KOPT-K1 (cell line): ENCODE measurements around the gene UNC93B1.
"Not testable (repeated sequence)": the region's sequence is repeated elsewhere in the genome, so short reads cannot be mapped to it uniquely, and the experiment has no call there.

Experiments used
- H3K27ac ChIP-seq: fragments of 200-600 bp; sonication (generic); 2 replicates; pipeline ENCODE4 v1.5.1; 2016; ENCODE audit warnings: antibody characterized with exemption, mild to moderate bottlenecking, low read depth, low read length; ENCODE audit not compliant: poor library complexity, severe bottlenecking
- H3K36me3 ChIP-seq: fragments of 200-600 bp; sonication (generic); 2 replicates; pipeline ENCODE4 v1.5.1; 2017; ENCODE audit warnings: antibody characterized with exemption, mild to moderate bottlenecking, low read length, moderate library complexity; ENCODE audit not compliant: insufficient read depth
- H3K9me3 ChIP-seq: fragments of 200-600 bp; sonication (generic); 2 replicates; pipeline ENCODE4 v1.5.1; 2017; ENCODE audit warnings: antibody characterized with exemption, low read length, mild to moderate bottlenecking; ENCODE audit not compliant: insufficient read depth, poor library complexity, severe bottlenecking

Gene UNC93B1

DNA sequence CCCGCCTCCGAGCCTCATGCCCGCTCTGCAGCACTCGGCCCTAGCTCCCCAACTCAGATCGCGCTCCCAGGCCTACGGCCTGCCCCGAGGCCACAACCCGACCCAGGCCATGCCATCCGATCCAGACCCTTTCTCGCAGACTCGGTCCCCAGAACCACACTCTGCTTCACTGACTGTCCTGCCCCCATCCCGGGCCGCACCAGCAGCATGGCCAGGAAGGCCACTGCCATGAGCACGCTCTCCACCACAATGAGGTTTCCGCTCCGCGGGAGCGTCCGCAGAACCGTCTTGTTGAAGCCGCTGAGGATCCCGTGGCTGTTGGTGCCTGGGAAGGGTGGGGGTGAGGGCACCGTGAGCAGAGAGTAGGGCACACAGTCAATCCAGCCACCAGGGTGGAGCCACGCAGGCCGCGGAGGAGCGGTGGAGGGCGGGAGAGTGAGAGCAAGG lies 6.4 kb downstream of the UNC93B1 start:
- Histone ChIP-seq H3K36me3 (no peaks in the 10 kb centered on the region), H3K27ac (no peak overlapping the region), H3K9me3 (no peaks in the 10 kb centered on the region)

DNA sequence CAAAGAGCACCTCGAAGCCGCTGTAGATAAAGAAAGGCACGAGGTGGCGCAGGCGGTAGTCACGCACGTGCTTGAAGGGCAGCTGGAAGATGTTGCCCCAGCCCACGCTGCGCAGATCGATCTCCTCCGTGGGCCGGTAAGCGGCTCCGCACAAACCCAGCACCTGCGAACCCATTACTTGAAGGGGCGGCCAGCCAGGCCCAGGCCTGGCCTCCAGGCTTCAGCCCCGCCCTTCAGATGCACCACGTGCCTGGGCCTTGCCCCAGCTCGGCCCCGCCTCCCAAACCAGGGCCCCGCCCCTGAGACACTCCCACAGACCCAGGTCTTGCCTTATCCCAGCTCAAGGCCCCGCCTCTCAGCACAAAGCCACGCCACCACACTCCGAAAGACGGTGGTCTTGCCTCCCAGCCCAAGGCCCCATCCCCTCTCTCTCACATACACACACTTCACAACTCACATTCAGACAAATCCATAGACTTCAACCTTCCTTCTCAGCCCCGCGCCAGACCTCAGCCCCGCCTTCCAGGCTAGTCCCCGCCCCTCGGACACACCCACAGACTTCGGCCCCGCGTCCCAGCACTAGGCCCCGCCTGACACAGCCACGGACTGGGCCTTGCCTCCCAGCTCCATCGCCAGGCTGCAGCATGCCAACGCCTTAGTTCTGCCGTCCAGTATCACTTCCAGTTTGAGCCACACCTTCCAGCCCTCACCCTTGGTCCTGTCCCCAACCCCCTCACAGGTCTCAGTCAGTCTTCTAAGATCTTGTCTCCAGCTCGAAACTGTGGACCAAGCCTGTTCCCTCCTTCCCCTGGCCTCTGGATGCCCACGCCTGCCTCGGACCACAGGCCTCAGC lies 7.0 kb downstream of the UNC93B1 start:
- Histone ChIP-seq H3K27ac (no peak overlapping the region), H3K36me3 (no peaks in the 10 kb centered on the region), H3K9me3 (no peaks in the 10 kb centered on the region)

DNA sequence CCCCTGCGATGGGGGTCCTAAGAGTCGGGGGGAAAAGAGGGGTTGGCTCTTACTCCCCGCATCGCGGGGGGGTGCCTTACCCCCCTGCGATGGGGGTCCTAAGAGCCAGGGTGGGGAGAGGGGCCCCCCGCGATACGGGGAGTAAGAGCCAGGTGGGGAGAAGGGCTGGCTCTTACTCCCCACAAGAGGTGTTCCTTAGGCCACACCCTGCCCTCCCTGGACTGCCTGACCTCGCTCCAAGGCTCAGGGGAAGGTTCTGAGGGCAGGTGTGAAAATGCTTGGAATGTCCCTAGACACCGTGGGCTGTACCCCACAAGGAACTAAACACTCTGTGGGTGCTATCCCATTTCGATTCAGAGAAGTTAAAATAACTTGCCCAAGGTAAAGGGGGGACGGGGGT lies 7.8 kb downstream of the UNC93B1 start:
- no peak overlapping the region for H3K27ac ChIP-seq
- no peaks in the 10 kb centered on the region for H3K36me3 ChIP-seq
- H3K9me3 ChIP-seq: no peaks in the 10 kb centered on the region

DNA sequence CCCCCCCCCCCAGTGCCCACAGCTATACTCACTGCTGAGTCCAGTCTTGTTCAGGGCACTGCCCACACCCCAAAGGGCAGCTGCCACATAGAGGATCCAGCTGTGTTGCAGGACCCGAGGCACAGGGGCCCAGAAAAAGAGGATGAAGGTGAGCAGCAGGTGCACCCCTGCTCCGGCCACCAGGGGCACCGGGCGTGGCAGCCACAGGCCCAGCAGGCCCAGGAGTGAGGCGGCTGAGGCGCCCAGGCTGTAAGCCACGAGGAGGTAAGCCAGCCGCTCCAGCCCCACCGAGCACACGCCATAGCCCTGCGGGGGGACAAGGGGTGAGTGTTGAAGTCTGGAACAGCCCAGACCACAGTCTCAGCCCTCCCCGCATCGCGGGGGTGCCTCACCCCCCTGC lies 8.3 kb downstream of the UNC93B1 start:
- not testable (repeated sequence) for H3K36me3 ChIP-seq, H3K9me3 ChIP-seq, H3K27ac ChIP-seq

DNA sequence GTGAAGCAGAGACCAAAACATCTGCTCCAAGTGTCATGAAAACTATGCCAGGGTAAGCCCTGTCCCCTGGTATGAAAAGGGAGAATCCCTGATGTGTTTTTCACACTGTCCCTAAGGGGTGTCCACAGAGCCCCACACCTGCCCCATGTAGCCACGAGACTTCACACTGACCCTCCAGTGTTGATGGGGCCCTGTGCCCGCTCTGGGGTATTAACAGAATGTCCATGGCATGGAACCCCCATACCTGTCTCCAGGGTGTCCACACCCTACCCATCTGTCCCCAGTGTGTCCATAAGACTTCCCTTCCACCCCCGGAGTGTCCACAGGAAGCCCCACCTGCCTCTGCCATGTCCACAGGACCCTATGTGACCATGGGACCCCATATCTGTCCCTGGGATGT lies 8.8 kb downstream of the UNC93B1 start:
- H3K36me3 ChIP-seq, H3K27ac ChIP-seq, H3K9me3 ChIP-seq: not testable (repeated sequence)

DNA sequence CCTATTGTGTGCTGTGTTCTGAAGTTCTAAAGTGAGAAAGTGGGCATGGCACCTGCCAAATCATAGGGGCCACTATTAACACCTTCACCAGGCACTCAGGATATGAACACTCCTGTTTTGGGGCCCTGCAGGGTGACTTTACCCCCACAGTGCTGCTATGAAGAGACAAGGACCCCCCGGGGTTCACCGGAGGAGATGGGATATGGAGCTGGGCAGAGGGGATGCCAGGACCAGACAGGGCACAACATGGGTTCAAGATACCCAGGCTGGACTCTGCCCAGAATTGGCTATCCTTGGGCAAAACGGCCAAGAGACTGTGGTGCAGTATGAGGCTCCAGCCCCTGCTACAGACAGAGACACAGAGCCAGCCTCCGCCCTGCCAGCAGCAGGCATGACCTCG lies 9.5 kb downstream of the UNC93B1 start:
- H3K36me3 ChIP-seq, H3K9me3 ChIP-seq, H3K27ac ChIP-seq: not testable (repeated sequence)

DNA sequence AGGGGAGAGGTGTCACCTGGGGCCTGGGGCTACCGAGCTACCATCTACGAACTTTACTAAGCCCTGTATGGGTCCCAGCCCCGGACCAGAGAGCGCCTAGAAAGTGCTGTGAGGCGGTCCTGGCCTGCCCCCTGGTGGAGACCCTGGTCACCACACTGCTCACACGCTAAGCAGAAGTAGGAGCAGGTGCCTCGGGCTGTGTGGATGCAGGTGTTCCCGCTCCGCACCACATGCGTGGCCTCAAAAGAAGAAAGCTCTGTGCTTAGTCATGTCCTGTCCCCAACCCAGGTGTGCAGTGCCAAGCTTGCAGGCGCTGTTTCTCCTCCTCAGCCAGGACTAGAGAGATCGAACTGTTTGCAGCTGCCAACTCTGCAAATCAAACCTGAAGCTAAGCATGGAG lies 10.1 kb downstream of the UNC93B1 start:
- H3K36me3 ChIP-seq, H3K9me3 ChIP-seq, H3K27ac ChIP-seq: not testable (repeated sequence)

DNA sequence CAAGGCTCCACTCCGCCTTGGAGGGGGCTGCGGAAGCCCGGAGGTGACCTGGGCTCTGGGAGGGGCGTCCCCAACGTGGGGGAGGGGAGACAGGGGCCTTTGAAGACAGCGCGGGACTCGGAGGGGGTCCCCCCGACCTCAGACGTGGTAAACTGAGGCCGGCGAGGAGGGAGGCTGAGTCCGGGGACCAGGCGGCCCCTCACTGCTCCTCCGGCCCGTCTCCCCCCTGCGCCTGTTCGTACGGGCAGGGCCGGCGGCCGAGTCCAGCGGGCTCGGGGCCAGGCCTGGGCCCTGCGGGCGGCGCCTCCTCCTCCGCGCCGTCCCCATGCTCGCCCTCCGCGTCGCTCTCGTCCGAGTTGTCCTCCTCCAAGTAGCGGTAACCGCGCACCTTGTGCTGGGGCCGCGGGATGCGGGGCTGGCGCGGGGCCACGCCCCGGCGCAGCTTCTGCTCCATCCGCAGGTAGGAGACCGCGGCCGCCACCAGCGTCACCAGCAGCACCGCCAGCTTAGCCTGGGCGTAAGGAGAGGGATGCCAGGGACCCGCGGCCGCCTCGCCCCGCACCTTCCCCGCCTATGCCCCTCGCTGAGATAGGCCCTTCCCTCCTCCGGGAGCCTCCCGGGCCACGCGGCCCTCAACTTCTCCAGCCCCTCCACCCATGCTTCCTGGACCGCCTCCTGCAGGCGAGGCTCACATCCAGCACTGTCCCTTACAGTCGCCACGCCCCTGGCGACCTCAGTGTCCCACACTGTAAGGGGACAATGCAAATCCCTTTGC lies 12.4 kb downstream of the UNC93B1 start:
- not testable (repeated sequence) for H3K9me3 ChIP-seq, H3K27ac ChIP-seq, H3K36me3 ChIP-seq

DNA sequence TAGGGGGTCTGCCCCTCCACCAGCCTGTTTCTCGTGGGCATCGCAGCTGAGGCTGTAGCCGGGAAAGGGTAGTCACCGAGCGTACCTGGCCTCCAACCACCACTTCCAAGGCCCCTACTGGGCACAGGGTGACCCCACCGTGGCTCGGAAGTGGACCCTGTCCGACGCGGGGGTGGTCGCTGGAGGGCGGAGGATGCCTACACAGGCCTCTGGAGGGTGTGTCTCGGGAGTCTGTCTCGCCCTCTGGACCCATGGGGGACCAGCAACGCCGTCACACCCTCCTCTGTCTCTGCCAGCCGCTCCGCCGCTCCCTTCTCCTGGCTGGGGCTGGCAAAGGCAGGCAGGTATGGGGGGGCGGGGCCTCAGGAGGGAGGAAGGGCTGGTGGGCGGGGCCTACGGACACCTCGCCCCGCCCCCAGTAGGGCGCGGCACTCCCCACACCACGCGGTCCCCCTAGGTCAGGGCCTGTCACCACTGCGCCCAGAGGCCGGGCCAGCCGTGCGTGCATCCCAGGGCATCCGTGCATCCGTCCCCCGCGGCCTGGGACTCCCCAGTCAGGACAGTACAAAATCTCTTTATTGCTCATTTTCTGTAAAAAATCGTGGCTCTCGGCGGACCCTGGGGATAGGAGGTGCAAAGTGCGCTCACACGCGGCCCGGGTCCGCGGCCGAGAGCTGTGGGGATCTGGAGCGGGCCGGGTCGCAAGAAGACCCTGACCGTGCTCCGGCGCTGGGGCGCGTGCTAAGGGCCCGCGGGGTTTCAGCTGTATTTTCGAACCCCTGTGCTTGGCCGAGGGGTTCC lies 13.2 kb downstream of the UNC93B1 start:
- not testable (repeated sequence) for H3K27ac ChIP-seq, H3K9me3 ChIP-seq, H3K36me3 ChIP-seq

DNA sequence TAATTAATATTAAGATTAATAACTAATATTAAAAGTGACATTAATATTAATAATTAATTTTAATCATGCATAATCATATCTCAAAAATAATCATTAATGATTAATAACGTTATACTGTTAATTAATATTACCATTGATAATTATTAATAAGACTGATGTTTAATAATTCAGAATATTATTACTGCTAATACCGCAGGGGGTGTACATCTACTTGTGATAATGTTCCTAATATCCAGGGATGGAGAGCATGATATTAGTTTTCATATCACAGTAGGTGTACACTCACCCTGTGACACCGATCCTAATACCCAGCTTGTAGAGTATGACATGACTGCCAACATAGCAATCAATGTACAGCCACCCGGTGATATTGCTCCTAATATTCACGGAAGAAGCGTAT lies 18.6 kb downstream of the UNC93B1 start:
- H3K9me3 ChIP-seq, H3K27ac ChIP-seq: not testable (repeated sequence)

DNA sequence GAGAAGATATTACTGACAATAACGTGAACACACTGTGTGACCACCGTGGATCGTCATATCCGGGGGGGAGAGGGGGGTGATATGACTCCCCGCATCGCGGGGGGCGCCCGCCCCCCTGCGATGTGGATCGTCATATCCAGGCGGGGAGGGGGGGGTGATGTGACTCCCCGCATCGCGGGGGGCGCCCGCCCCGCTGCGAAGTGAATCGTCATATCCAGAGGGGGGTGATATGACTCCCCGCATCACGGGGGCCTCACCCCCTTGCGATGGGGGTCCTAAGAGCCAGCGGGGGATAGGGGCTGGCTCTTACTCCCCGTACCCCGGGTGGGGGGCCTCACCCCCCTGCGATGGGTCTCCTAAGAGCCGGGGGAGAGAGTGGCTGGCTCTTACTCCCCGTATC lies 19.9 kb downstream of the UNC93B1 start:
- Histone ChIP-seq H3K27ac (no peak overlapping the region), H3K36me3 (no peaks in the 10 kb centered on the region), H3K9me3 (no peaks in the 10 kb centered on the region)

More for the DNA sequence above, 18.6 kb downstream of the UNC93B1 start:
- not testable (repeated sequence) for H3K36me3 ChIP-seq

DNA sequence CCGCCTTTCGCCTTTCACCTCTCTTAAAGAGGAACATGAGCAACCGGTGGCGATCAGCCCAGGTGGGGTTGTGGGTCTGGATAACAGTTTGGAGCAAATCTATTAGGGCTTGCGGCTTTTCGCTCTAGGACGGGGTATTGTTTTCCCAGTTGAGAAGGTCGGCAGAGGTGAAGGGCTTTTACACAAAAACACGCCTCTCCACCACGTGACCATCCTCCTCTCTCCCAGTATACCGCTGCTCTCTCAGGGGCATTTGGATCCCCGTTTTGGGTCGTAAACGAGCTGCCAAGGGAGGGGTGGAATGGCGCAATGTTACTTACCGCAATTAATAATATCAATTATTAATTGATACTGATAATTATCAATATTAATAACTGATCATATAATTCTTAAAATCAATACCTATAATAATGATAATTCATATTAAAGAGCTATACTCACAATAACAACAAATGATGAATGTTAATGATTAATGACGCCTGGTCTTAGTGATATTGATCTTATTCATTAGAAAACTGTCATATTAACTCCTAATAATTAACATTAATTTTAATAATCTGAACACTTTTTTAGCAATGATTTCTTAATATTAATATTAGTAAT lies 21.5 kb downstream of the UNC93B1 start:
- not testable (repeated sequence) for H3K27ac ChIP-seq, H3K9me3 ChIP-seq, H3K36me3 ChIP-seq

DNA sequence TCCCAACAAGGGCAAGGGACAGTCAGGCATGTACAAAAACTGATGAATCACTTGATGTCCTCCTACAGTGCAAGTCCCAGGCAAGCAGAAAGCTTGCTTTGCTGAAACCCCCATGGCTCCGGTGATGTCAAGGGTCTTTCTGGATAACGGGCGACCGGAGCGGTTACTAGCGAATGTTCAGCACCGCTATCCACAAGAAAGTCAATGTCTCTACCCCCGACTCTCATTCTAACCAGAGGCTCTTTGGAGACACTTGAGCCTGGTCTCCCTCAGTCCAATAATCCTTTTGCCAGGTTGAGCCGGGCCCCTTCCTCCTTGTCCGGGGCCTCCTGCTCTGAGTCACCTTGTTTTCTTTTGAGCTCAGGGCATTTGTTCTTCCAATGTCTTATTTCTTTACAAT lies 22.7 kb downstream of the UNC93B1 start:
- not testable (repeated sequence) for H3K9me3 ChIP-seq, H3K27ac ChIP-seq, H3K36me3 ChIP-seq

DNA sequence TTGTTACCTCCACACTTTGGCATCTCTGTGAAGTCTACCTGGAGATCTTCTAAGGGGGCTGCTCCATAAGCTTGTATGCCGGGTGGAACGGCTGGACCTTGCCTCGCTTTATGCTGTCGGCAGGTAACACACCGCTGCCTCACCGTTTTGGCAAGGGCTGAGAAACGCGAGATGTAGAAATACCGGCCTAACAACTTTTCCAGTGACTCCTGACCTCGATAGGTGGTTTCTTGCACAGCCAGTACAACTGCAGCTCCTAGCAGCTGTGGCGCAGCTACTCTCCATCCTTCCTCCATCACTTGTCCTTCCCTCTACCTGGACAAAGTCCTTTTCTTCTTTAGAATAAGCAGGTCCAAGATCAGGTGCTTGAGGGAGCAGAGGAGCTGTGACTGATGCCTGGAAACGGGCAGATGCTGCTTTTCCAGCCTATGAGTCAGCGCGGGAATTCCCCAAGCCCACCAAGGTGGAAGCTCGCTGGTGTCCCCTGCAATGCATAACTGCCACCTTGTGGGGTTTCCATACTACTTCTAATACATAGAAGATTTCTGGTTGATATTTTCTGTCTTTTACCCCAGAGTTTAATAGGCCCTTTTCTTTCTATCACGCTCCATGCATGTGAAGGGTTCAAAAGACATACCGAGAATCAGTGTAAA lies 25.0 kb downstream of the UNC93B1 start:
- not testable (repeated sequence) for H3K27ac ChIP-seq, H3K9me3 ChIP-seq

More for the DNA sequence above, 25.0 kb downstream of the UNC93B1 start:
- H3K36me3 ChIP-seq: not testable (repeated sequence)
